Measurements from ENCODE around the gene LRCH4.

DNA sequence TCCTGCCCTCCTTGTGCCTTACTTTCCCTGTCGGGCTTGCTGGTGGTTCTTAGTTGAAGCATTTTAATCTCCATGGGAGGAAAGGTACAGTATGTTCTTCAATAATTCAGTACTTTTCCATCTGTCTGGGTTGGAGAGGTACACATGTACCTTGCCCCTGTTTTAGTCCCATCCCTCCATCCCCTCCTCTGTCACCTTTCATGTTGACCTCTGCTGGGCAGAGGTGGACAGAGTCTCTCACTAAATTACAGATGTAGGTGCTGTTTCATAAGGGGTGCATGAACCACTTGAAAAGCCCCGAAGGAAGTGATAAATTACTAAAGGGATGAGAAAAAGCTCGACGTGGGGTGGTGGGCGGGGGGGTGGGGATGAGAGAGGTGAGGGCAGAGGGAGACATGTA, 41.5 kb downstream of the LRCH4 start:
- TF ChIP-seq ZNF695 (CRISPR knock-in tag; IDR thresholded peaks at IDR 0.05), result no peak
- no peak for TF ChIP-seq MYBL2 (IDR thresholded peaks at IDR 0.05; ENCODE audit: low read depth)
- TF ChIP-seq MYBL2 (CRISPR knock-in tag; IDR thresholded peaks at IDR 0.05; ENCODE audit: borderline replicate concordance), result no peak

Data from K562 (cell line).